AG09309 (cell line): ENCODE data around the gene MECP2.
"Not testable (repeated sequence)": the region's sequence is repeated elsewhere in the genome, so short reads cannot be mapped to it uniquely, and the experiment has no call there.

Experiments used
- DNase-seq: peaks from one replicate; pipeline ENCODE4 v3.0.0-alpha.2; 2010; ENCODE audit warnings: low read depth
- H3K4me3 ChIP-seq: 2 replicates; pipeline ENCODE4 v1.5.1; 2011; ENCODE audit warnings: mild to moderate bottlenecking, low read depth, low read length, moderate library complexity; ENCODE audit not compliant: control insufficient read depth
- TF ChIP-seq, protein P1 (sequence below): IDR thresholded peaks from 2 replicates; pipeline ENCODE4 v1.5.1; 2011; ENCODE audit warnings: mild to moderate bottlenecking, low read depth, low read length, inconsistent platforms; ENCODE audit not compliant: insufficient read depth, control insufficient read depth; ENCODE audit errors: missing control alignments

The MECP2 gene

DNA sequence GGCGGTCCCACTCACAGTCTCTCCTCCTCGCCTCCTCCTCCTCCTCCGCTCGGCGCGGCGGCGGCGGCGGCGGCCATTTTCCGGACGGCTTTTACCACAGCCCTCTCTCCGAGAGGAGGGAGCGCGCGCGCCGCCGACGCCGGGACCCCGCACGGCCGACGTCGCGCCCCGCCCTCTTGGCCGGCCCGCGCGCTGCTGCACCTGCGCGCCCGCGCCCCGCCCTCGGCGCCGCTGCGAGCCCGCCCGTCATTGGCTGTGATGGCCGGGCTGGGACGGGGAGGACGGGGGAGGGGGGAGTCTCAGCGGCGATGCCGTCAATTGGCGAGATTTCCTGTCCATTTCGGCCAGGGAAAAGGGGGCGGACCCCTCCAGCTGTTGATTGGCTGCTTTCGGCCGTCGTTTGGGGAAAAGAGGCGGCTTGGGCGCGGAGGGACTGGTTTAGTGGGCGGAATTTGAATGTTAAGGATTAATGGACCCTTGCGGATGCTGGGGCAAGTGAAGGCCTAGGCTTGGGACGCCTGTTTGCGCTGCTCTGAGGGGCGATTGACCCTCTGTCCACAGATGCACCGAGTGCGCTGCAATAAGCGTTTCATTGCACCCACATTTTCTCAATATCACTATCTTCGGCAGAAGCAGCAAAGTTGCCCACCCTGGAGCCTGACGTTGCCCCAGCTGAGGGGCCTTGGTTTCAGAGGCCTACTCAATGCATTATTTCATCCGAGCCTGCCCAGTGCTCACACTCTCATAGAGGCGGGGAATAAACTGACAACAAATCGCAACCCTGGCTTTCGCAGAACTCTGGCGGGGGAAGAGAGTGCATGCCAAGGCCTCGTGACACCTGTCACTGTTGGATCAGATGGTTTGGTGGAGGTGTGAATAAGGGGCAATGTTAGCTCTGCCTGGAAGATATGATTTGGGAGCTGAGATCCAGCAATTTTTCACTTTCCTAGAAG is at the start of gene MECP2:
Gene MECP2, minus strand, starts transcription at position 129 of the 953 bp plus-strand sequence.
- DNase-seq: peak; percentile 55
- H3K4me3 ChIP-seq: peak within 1 kb of the TSS; percentile 50
- TF ChIP-seq, protein P1, sequence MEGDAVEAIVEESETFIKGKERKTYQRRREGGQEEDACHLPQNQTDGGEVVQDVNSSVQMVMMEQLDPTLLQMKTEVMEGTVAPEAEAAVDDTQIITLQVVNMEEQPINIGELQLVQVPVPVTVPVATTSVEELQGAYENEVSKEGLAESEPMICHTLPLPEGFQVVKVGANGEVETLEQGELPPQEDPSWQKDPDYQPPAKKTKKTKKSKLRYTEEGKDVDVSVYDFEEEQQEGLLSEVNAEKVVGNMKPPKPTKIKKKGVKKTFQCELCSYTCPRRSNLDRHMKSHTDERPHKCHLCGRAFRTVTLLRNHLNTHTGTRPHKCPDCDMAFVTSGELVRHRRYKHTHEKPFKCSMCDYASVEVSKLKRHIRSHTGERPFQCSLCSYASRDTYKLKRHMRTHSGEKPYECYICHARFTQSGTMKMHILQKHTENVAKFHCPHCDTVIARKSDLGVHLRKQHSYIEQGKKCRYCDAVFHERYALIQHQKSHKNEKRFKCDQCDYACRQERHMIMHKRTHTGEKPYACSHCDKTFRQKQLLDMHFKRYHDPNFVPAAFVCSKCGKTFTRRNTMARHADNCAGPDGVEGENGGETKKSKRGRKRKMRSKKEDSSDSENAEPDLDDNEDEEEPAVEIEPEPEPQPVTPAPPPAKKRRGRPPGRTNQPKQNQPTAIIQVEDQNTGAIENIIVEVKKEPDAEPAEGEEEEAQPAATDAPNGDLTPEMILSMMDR: no peak

DNA sequence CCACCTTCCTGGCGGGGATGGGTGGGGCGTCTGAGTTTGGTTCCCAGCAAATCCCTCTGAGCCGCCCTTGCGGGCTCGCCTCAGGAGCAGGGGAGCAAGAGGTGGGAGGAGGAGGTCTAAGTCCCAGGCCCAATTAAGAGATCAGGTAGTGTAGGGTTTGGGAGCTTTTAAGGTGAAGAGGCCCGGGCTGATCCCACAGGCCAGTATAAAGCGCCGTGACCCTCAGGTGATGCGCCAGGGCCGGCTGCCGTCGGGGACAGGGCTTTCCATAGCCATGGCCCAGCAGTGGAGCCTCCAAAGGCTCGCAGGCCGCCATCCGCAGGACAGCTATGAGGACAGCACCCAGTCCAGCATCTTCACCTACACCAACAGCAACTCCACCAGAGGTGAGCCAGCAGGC is 46.5 kb upstream of the MECP2 start, which contains the start of gene OPN1LW:
Gene OPN1LW, plus strand, starts transcription at position 234 of the 400 bp plus-strand sequence. Its CDS starts 41 bp downstream, at position 275.
- DNase-seq: not testable (repeated sequence)

DNA sequence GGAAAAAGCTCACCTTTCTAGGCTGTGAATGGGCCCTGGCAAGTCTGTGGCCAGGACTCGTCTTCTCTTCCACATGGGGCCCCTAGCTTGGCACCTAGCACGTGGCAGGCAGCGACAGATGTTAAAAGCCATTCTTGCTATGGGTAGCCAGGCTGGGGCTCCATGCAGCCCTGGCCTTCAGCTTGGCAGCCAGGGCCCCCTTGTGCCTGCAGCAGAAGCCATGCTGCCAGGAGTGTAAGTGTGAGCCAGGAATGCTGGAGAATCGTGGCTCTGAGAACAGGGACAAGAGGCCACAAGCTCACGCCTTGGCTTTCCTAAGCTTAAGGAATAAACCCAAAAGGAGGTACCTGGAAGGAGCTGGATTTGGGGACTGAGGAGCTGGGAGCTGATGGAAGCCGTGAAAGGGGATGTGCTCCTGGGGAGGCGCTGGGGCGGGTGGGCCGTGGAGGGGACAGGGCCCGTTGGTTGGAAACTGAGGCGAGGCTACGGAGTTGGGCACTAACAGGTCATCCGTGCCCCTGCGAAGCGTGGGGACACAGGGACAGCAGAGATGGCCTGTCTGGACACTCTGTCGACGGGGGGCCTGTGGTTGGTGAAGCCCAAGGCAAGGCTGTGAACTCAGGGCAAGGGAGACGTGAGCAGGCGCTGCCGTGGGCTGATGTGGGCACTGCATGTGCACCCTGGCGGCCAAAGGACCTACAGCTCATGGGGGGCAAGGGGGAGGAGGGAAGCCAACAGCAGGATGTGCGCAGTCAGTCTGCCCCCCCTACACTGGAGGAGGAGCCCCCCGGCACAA is 45.6 kb upstream of the MECP2 start:
- no peak for DNase-seq
- no peak overlapping the region for H3K4me3 ChIP-seq
- TF ChIP-seq, protein P1: no peak

More for the DNA sequence above, 46.5 kb upstream of the MECP2 start, which contains the start of gene OPN1LW:
- H3K4me3 ChIP-seq: not testable (repeated sequence)

DNA sequence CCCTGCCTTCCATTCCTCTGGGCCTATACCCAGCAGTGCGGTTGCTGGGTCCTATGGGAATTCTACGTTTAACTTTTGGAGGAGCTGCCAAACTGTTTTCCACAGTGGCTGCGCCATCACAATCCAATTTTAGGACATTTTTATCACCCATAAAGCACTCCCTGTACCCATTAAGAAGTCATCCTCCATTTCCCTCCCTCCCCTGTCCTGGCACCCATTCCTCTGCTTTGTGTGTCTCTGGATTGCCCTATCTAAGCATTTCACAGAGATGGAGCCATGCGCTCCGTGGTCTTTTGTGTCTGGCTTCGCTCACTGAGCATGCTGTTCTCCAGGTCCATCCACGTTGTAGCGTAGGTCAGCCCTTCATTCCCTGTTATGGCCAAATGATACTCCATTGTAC is 44.9 kb upstream of the MECP2 start:
- H3K4me3 ChIP-seq: no peak overlapping the region
- TF ChIP-seq, protein P1: no peak
- no peak for DNase-seq

DNA sequence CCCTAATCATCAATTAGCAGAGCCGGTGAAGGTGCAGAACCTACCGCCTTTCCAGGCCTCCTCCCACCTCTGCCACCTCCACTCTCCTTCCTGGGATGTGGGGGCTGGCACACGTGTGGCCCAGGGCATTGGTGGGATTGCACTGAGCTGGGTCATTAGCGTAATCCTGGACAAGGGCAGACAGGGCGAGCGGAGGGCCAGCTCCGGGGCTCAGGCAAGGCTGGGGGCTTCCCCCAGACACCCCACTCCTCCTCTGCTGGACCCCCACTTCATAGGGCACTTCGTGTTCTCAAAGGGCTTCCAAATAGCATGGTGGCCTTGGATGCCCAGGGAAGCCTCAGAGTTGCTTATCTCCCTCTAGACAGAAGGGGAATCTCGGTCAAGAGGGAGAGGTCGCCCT is 43.2 kb upstream of the MECP2 start:
- no peak overlapping the region for H3K4me3 ChIP-seq
- no peak for DNase-seq
- TF ChIP-seq, protein P1: no peak

DNA sequence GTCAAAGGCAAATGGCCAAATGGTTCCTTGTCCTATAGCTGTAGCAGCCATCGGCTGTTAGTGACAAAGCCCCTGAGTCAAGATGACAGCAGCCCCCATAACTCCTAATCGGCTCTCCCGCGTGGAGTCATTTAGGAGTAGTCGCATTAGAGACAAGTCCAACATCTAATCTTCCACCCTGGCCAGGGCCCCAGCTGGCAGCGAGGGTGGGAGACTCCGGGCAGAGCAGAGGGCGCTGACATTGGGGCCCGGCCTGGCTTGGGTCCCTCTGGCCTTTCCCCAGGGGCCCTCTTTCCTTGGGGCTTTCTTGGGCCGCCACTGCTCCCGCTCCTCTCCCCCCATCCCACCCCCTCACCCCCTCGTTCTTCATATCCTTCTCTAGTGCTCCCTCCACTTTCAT is 42.7 kb upstream of the MECP2 start:
- no peak for DNase-seq
- TF ChIP-seq, protein P1: no peak
- H3K4me3 ChIP-seq: no peak overlapping the region
